Tibial nerve (tissue), 4 donors: ENCODE measurements around the gene KIF6.

Experiments
- CTCF ChIP-seq, 5 experiments: fragments of 200-600 bp in 3 of 5; fragments of 450-650 bp in 2 of 5; sonication (generic) in 3 of 5; IDR thresholded peaks; one replicate each; pipeline ENCODE4 v1.5.1; 2016 to 2019; ENCODE audit warnings: antibody characterized with exemption in 5 of 5, mild to moderate bottlenecking in 3 of 5, moderate library complexity in 2 of 5
- EP300 ChIP-seq, 2 donors: sonication (generic); formaldehyde crosslinking; IDR thresholded peaks; one replicate each; pipeline ENCODE4 v1.6.1; 2017; ENCODE audit warnings: antibody characterized with exemption in 2 of 2, mild to moderate bottlenecking in 1 of 2
- POLR2A ChIP-seq, 2 donors: fragments of 450-650 bp; IDR thresholded peaks; one replicate each; pipeline ENCODE4 v1.6.1; 2017; ENCODE audit warnings: antibody characterized with exemption in 2 of 2, mild to moderate bottlenecking in 2 of 2, moderate library complexity in 2 of 2

GRCh38 chr6:39773782-39774181 is 48.6 kb upstream of the KIF6 start:
- TF ChIP-seq CTCF (IDR thresholded peaks at IDR 0.05) = no peak
- TF ChIP-seq POLR2A (IDR thresholded peaks at IDR 0.05) = no peak
- TF ChIP-seq EP300 (IDR thresholded peaks at IDR 0.05) = no peak
